Ishikawa (cell line): ENCODE measurements around the gene ATXN1.

Source experiments
- CEBPB ChIP-seq: IDR thresholded peaks from 2 replicates; pipeline ENCODE4 v1.6.1; 2012
- CREB1 ChIP-seq: IDR thresholded peaks from 2 replicates; pipeline ENCODE4 v1.6.1; 2012; ENCODE audit warnings: low read depth
- EGR1 ChIP-seq: IDR thresholded peaks from 2 replicates; pipeline ENCODE4 v1.6.1; 2012
- EP300 ChIP-seq: IDR thresholded peaks from 2 replicates; pipeline ENCODE4 v1.6.1; 2012; ENCODE audit warnings: borderline replicate concordance
- FOXM1 ChIP-seq: IDR thresholded peaks from 2 replicates; pipeline ENCODE4 v1.6.1; 2012; ENCODE audit warnings: low read depth, borderline replicate concordance
- NFIC ChIP-seq: IDR thresholded peaks from 2 replicates; pipeline ENCODE4 v1.6.1; 2012
- RAD21 ChIP-seq: IDR thresholded peaks from 2 replicates; pipeline ENCODE4 v1.6.1; 2012; ENCODE audit warnings: low read depth
- TAF1 ChIP-seq: IDR thresholded peaks from 2 replicates; pipeline ENCODE4 v1.6.1; 2012; ENCODE audit warnings: low read depth, mild to moderate bottlenecking
- TCF12 ChIP-seq: IDR thresholded peaks from 2 replicates; pipeline ENCODE4 v1.6.1; 2012; ENCODE audit warnings: low read depth
- TEAD4 ChIP-seq: IDR thresholded peaks from 2 replicates; pipeline ENCODE4 v1.6.1; 2012
- YY1 ChIP-seq: IDR thresholded peaks from 2 replicates; pipeline ENCODE4 v1.6.1; 2012; ENCODE audit warnings: low read depth
- ZBTB7A ChIP-seq: IDR thresholded peaks from 2 replicates; pipeline ENCODE4 v1.6.1; 2012; ENCODE audit warnings: low read depth
- TF ChIP-seq, protein P1 (sequence below): IDR thresholded peaks from 2 replicates; pipeline ENCODE4 v1.6.1; 2012
- TF ChIP-seq, protein P2 (sequence below): IDR thresholded peaks from 2 replicates; pipeline ENCODE4 v1.6.1; 2012
- TF ChIP-seq, protein P3 (sequence below): IDR thresholded peaks from 2 replicates; pipeline ENCODE4 v1.6.1; 2012; ENCODE audit warnings: low read depth, mild to moderate bottlenecking

ATXN1 gene

DNA sequence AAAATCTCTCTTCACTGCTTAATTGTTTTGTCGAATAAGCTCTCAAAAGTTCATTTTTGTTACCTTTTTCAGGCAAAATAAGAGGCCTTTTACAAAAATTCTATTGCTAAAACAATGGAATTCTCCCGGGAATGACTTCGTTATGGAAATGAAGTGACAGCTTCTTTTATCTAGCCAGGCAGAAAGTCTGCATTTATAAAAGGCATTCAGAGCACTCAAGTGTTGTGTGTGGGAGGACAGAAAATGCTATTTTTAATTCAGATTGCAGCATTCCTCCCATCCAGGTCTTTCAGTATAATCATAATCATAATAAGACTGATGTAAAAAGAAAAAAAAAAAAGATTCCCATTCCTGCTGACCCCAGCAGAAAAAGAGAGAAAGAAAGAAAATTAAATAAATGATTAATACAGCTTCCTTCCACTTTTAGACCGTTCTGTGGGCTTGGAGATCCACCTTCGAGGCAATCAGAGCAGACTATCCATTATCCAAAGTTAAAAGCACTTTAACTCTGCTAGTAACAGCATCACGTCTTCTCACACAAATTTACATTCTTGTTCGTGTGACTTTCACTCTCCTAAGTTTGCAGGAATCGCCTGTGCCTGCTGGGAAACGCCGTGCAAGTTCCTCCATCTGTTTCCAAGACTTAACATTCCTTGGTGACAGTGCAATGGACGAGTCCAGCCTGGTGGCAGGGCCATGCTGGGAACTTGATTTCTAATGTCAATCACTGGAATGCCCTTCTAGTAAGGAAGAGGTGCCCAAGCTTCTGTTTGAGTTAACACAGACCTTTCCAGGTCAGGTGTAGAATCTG lies 264.1 kb downstream of the ATXN1 start:
- TF ChIP-seq RAD21, result no peak
- TF ChIP-seq TEAD4, result no peak
- TF ChIP-seq EP300, result no peak
- TF ChIP-seq ZBTB7A, result no peak
- no peak for TF ChIP-seq NFIC
- TF ChIP-seq, protein P1, sequence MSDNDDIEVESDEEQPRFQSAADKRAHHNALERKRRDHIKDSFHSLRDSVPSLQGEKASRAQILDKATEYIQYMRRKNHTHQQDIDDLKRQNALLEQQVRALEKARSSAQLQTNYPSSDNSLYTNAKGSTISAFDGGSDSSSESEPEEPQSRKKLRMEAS, result no peak
- TF ChIP-seq, protein P2, sequence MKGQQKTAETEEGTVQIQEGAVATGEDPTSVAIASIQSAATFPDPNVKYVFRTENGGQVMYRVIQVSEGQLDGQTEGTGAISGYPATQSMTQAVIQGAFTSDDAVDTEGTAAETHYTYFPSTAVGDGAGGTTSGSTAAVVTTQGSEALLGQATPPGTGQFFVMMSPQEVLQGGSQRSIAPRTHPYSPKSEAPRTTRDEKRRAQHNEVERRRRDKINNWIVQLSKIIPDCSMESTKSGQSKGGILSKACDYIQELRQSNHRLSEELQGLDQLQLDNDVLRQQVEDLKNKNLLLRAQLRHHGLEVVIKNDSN, result no peak
- no peak for TF ChIP-seq TAF1
- no peak for TF ChIP-seq EGR1
- TF ChIP-seq, protein P3, sequence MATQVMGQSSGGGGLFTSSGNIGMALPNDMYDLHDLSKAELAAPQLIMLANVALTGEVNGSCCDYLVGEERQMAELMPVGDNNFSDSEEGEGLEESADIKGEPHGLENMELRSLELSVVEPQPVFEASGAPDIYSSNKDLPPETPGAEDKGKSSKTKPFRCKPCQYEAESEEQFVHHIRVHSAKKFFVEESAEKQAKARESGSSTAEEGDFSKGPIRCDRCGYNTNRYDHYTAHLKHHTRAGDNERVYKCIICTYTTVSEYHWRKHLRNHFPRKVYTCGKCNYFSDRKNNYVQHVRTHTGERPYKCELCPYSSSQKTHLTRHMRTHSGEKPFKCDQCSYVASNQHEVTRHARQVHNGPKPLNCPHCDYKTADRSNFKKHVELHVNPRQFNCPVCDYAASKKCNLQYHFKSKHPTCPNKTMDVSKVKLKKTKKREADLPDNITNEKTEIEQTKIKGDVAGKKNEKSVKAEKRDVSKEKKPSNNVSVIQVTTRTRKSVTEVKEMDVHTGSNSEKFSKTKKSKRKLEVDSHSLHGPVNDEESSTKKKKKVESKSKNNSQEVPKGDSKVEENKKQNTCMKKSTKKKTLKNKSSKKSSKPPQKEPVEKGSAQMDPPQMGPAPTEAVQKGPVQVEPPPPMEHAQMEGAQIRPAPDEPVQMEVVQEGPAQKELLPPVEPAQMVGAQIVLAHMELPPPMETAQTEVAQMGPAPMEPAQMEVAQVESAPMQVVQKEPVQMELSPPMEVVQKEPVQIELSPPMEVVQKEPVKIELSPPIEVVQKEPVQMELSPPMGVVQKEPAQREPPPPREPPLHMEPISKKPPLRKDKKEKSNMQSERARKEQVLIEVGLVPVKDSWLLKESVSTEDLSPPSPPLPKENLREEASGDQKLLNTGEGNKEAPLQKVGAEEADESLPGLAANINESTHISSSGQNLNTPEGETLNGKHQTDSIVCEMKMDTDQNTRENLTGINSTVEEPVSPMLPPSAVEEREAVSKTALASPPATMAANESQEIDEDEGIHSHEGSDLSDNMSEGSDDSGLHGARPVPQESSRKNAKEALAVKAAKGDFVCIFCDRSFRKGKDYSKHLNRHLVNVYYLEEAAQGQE, result no peak
- no peak for TF ChIP-seq FOXM1
- TF ChIP-seq CREB1, result no peak
- TF ChIP-seq TCF12, result no peak
- TF ChIP-seq CEBPB, result no peak
- TF ChIP-seq YY1, result no peak

DNA sequence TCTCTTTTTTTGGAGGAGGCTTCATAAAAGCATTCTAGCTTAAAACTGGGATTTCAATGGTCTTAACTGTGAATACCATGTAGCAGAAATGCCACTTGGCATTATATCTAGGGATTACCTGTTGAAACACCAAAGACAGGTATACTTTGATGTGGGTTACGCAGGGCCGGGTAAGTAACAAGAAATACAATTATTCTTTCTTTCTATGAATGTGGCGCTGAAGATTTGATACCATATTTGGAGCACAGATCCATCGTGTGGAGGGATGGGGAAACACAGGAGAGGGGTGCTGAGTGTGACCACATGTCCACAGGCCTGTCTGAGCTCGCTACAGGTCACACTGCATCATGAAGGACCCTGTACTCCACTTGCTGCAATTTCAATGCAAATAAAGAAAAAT lies 265.1 kb downstream of the ATXN1 start:
- TF ChIP-seq CEBPB (no peak), CREB1 (no peak), FOXM1 (no peak), EP300 (no peak), EGR1 (no peak), TCF12 (no peak)

DNA sequence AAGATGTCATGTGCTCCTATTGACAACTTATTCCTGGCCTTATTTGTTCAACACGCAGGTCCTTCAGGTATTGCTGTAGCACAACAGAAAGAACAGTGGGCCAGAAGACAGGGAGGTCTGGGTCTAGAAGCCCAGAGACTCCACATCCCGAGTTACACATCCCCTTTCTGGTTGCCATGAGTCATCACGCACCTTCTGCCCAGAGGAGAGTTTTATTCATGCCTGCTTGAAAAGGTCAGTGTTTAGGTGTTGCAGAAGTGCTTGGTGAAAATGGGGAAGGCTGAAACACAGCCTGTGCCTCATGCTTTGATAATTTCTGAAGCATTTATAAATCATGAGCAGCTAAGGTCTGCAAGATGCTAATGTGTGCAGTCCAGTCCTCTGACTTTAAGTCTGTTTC lies 266.5 kb downstream of the ATXN1 start:
- no peak for TF ChIP-seq TEAD4
- TF ChIP-seq EP300, result no peak
- TF ChIP-seq, protein P1, result no peak
- TF ChIP-seq, protein P2, result no peak

DNA sequence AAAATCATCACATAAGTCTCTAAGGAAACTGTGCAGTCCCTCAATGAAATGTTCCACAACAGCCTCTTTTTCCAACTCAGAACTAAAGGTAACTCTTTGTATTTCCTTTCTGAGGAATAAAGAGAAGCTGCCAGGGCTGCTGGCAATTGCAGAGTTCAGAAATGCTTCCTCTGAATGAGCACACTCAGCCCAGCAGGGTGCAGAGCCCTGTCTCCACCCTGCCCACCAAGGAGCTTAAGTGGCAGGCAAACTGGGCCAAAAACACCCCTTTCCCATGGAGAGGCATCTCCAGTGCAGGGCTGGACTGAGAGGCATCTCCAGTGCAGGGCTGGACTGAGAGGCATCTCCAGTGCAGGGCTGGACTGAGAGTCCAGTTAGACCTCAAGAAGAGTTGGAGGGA lies 267.5 kb downstream of the ATXN1 start:
- no peak for TF ChIP-seq EP300
- TF ChIP-seq, protein P2, result no peak
- no peak for TF ChIP-seq TEAD4
- TF ChIP-seq, protein P1, result no peak
- no peak for TF ChIP-seq TCF12
- no peak for TF ChIP-seq CEBPB
- no peak for TF ChIP-seq CREB1
- no peak for TF ChIP-seq FOXM1
- no peak for TF ChIP-seq NFIC
- no peak for TF ChIP-seq RAD21
- no peak for TF ChIP-seq ZBTB7A
- no peak for TF ChIP-seq EGR1
- no peak for TF ChIP-seq YY1
- no peak for TF ChIP-seq TAF1
- TF ChIP-seq, protein P3, result no peak

DNA sequence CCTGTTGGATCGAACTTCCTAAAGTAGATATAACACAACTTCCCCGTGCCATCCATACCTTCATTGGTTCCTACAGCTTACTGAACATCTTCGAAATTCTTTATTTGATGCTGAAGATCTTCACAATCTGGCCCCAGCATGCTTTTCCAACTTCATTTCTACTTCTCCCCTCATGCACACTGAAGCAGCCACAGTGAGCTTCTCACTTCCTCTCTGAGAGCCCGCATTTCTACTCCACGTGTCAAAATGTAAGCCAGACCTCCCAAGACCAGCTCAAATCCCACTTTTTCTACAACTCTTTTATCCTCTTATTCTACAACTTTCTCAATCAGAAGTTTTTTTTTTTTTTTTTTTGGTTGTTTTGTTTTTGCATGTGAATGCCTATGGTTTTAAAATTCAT lies 268.1 kb downstream of the ATXN1 start:
- TF ChIP-seq ZBTB7A, result no peak
- no peak for TF ChIP-seq TAF1
- TF ChIP-seq CEBPB, result no peak
- no peak for TF ChIP-seq CREB1
- no peak for TF ChIP-seq EGR1
- no peak for TF ChIP-seq TCF12
- TF ChIP-seq FOXM1, result no peak
- TF ChIP-seq, protein P3, result no peak
- no peak for TF ChIP-seq YY1
- TF ChIP-seq NFIC, result no peak
- TF ChIP-seq, protein P2, result no peak
- no peak for TF ChIP-seq TEAD4
- no peak for TF ChIP-seq RAD21
